HepG2 (cell line): ENCODE data around the gene PEMT. TPM values are rescaled to one million over a fixed set of nuclear protein-coding genes. Genes with fewer than 3 reads are reported as not detected.

Source experiments
- CAMTA2 ChIP-seq: sonication (generic); formaldehyde crosslinking; IDR thresholded peaks from 2 replicates; pipeline ENCODE4 v1.4.0; 2020; ENCODE audit warnings: mild to moderate bottlenecking, missing genetic modification reagents, borderline replicate concordance
- ZBTB7B ChIP-seq: sonication (generic); formaldehyde crosslinking; IDR thresholded peaks from 2 replicates; pipeline ENCODE4 v1.4.0; 2020; ENCODE audit warnings: missing genetic modification reagents
- ZNF713 ChIP-seq: sonication (generic); formaldehyde crosslinking; IDR thresholded peaks from 2 replicates; pipeline ENCODE4 v1.4.0; 2020; ENCODE audit warnings: mild to moderate bottlenecking, missing genetic modification reagents
- polyA plus RNA-seq, 8 experiments: library from polyadenylated mRNA; depleted of rRNA in 3 of 8; stranded (reverse) in 7 of 8; unstranded in 1 of 8; fragments of >200 nt; fragmentation: Illumina TruSeq in 4 of 8; extraction: Trizol in 4 of 8; gene quantifications; 2 replicates each; pipeline versions ENCODE4 v1.2.1 to v1.2.3, GENCODE V29; 2011 to 2016; ENCODE audit warnings: low read depth in 4 of 8, missing spikeins in 1 of 8, mixed read lengths in 1 of 8; ENCODE audit not compliant: insufficient read depth in 1 of 8
- total RNA-seq, 5 experiments: library from RNA; depleted of rRNA; stranded (reverse); fragments of >200 nt; fragmentation: Illumina TruSeq; extraction: Trizol; gene quantifications; 2 replicates each; pipeline ENCODE4 v1.2.3, GENCODE V29; 2016; ENCODE audit warnings: low read depth in 1 of 5
- TF ChIP-seq, protein P1 (sequence below): sonication (generic); formaldehyde crosslinking; IDR thresholded peaks from 2 replicates; pipeline ENCODE4 v1.4.0; 2020; ENCODE audit warnings: missing genetic modification reagents
- TF ChIP-seq, protein P2 (sequence below): sonication (generic); formaldehyde crosslinking; IDR thresholded peaks from 2 replicates; pipeline ENCODE4 v1.4.0; 2020; ENCODE audit warnings: missing genetic modification reagents

PEMT gene
- total and polyA plus RNA-seq, 2 of the 13 experiments (the other 11 are each of a cell fraction or from before 2014, with no cell fraction given) = 31.7 to 43.6 TPM

DNA sequence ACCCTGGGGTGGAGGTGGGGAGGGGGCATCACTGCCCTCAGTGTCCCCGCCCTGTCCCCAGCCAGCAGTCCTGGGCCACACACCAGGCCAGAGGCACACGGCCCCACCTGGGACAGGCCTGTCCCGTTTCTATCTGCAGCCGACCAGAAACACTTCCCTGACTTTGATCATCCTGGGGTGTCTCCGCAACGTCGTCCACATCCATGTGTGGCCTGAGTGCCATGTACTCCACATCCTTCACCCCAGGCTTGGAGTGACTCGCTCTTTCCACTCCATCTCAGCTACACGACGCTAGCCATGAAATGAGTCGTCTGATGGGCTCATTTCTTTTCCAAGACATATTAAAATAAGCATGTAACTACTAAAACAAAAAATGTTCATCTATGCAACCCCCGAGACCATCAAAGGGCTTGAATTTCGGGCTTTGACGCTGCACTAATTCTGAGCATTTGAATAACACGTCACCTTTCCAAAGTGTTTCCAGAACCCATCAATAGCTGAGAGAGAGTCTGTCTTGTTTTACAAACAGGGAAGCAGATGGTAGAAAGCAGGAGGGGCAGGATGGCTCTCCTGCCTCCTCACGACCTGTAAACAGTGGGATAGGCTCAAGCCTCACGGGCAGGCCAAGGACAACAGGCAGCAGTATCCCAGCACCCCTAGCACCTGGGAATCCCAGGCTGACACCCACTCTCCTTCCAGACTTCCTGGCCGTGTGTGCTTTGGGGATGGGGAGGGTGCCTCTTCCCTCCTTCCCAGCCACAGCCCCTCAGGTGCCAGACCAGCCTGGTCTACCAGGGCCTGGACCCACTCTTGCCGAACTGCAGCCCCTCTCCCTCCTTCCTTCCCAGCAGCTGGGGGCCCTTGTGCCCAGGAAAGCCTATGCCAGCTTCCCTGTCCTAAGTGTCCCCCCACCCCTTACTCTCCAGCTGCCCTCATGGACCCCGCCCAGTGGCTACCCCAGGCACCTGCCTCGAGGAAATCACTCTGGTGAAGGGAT lies 75.3 kb downstream of the PEMT start (continued):
- TF ChIP-seq, protein P1, sequence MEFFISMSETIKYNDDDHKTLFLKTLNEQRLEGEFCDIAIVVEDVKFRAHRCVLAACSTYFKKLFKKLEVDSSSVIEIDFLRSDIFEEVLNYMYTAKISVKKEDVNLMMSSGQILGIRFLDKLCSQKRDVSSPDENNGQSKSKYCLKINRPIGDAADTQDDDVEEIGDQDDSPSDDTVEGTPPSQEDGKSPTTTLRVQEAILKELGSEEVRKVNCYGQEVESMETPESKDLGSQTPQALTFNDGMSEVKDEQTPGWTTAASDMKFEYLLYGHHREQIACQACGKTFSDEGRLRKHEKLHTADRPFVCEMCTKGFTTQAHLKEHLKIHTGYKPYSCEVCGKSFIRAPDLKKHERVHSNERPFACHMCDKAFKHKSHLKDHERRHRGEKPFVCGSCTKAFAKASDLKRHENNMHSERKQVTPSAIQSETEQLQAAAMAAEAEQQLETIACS (CRISPR knock-in tag) = no peak
- TF ChIP-seq ZBTB7B (CRISPR knock-in tag) (no peak), CAMTA2 (CRISPR knock-in tag) (no peak), ZNF713 (CRISPR knock-in tag) (no peak)
- TF ChIP-seq, protein P2, sequence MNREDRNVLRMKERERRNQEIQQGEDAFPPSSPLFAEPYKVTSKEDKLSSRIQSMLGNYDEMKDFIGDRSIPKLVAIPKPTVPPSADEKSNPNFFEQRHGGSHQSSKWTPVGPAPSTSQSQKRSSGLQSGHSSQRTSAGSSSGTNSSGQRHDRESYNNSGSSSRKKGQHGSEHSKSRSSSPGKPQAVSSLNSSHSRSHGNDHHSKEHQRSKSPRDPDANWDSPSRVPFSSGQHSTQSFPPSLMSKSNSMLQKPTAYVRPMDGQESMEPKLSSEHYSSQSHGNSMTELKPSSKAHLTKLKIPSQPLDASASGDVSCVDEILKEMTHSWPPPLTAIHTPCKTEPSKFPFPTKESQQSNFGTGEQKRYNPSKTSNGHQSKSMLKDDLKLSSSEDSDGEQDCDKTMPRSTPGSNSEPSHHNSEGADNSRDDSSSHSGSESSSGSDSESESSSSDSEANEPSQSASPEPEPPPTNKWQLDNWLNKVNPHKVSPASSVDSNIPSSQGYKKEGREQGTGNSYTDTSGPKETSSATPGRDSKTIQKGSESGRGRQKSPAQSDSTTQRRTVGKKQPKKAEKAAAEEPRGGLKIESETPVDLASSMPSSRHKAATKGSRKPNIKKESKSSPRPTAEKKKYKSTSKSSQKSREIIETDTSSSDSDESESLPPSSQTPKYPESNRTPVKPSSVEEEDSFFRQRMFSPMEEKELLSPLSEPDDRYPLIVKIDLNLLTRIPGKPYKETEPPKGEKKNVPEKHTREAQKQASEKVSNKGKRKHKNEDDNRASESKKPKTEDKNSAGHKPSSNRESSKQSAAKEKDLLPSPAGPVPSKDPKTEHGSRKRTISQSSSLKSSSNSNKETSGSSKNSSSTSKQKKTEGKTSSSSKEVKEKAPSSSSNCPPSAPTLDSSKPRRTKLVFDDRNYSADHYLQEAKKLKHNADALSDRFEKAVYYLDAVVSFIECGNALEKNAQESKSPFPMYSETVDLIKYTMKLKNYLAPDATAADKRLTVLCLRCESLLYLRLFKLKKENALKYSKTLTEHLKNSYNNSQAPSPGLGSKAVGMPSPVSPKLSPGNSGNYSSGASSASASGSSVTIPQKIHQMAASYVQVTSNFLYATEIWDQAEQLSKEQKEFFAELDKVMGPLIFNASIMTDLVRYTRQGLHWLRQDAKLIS (CRISPR knock-in tag) = no peak
